Choroid plexus epithelial cell (primary cell): Measurements from ENCODE around the gene SNX18.

Experiments used
- DNase-seq: peaks from one replicate; pipeline ENCODE4 v3.0.0-alpha.2; 2010; ENCODE audit warnings: low read depth
- H3K4me3 ChIP-seq: 2 replicates; pipeline ENCODE4 v1.5.1; 2011; ENCODE audit warnings: low read depth, mild to moderate bottlenecking, control low read depth, low read length, moderate library complexity
- CTCF ChIP-seq: conservative IDR thresholded peaks from 2 replicates; pipeline ENCODE4 v1.5.1; 2011; ENCODE audit warnings: low read depth, mild to moderate bottlenecking, control low read depth, inconsistent platforms, low read length, moderate library complexity

Gene SNX18

GRCh38 chr5:54514841-54515432 lies 2.6 kb upstream of the SNX18 start:
- no peak overlapping the region for H3K4me3 ChIP-seq
- TF ChIP-seq CTCF: no peak
- peak; percentile 74 for DNase-seq

GRCh38 chr5:54515634-54516033 lies 1.9 kb upstream of the SNX18 start:
- no peak for DNase-seq
- H3K4me3 ChIP-seq: no peak overlapping the region
- no peak for TF ChIP-seq CTCF

- no peak for TF ChIP-seq CTCF
- DNase-seq: peak; percentile 47
- no peak overlapping the region for H3K4me3 ChIP-seq
These were observed 1.4 kb upstream of the SNX18 start for GRCh38 chr5:54516051-54516655.

GRCh38 chr5:54517174-54517511 lies 416 bp upstream of the SNX18 start:
- DNase-seq: no peak
- H3K4me3 ChIP-seq: peak overlapping the region; percentile 50
- TF ChIP-seq CTCF: no peak

GRCh38 chr5:54518146-54518817 lies 723 bp downstream of the SNX18 start:
- no peak for TF ChIP-seq CTCF
- peak overlapping the region; percentile 63 for H3K4me3 ChIP-seq
- DNase-seq: peak; percentile 51

- TF ChIP-seq CTCF: no peak
- no peak for DNase-seq
- H3K4me3 ChIP-seq: peak overlapping the region; percentile 63
These were observed 1.4 kb downstream of the SNX18 start for GRCh38 chr5:54518818-54519508.

GRCh38 chr5:54519509-54519876 lies 1.9 kb downstream of the SNX18 start:
- peak overlapping the region; percentile 63 for H3K4me3 ChIP-seq
- no peak for TF ChIP-seq CTCF
- DNase-seq: no peak
